Esophagus squamous epithelium (tissue), 5 donors: ENCODE measurements around the gene PHPT1. TPM values are rescaled to one million over a fixed set of nuclear protein-coding genes. Genes with fewer than 3 reads are reported as not detected.
"Not testable (repeated sequence)": the region's sequence is repeated elsewhere in the genome, so short reads cannot be mapped to it uniquely, and the experiment has no call there.

Experiments
- DNase-seq: peaks from one replicate; lab custom pipeline; 2025; lab: John Stamatoyannopoulos, UW
- H3K27ac ChIP-seq, 4 donors: fragments of 200-600 bp; sonication (generic); one replicate each; pipeline ENCODE4 v1.5.1; 2016 to 2019; ENCODE audit warnings: mild to moderate bottlenecking in 1 of 4
- H3K27me3 ChIP-seq, 4 donors: fragments of 200-600 bp; sonication (generic); 1 replicate in 3 of 4; 2 replicates in 1 of 4; pipeline versions ENCODE4 v1.5.1 to v1.6.0; 2017 to 2021; ENCODE audit warnings: antibody characterized with exemption in 1 of 4
- H3K36me3 ChIP-seq, 3 donors: fragments of 200-600 bp; sonication (generic); one replicate each; pipeline ENCODE4 v1.5.1; 2016 to 2019
- H3K4me1 ChIP-seq, 3 donors: fragments of 200-600 bp; sonication (generic); one replicate each; pipeline ENCODE4 v1.5.1; 2017 to 2019
- H3K4me3 ChIP-seq, 4 donors: fragments of 200-600 bp; sonication (generic); 1 replicate in 3 of 4; 2 replicates in 1 of 4; pipeline ENCODE4 v1.5.1; 2016 to 2019; ENCODE audit warnings: mild to moderate bottlenecking in 2 of 4, moderate library complexity in 1 of 4
- H3K9me3 ChIP-seq, 3 donors: fragments of 200-600 bp; sonication (generic); one replicate each; pipeline ENCODE4 v1.5.1; 2016 to 2019
- POLR2A ChIP-seq, 4 donors: fragments of 450-650 bp; IDR thresholded peaks; one replicate each; pipeline ENCODE4 v1.6.1; 2017; ENCODE audit warnings: antibody characterized with exemption in 4 of 4, mild to moderate bottlenecking in 4 of 4, moderate library complexity in 3 of 4
- WGBS, 2 donors: methylation state at CpG; one replicate each; pipeline ENCODE4 v1.1.5; 2018; 5-methylcytosine and 5-hydroxymethylcytosine counted together
- intact Hi-C: fragments of 100-400 bp; cut with DNase I; formaldehyde crosslinking; loops from one replicate; pipeline ENCODE4 v1.15.0; 2022
- total RNA-seq, 4 donors: library from RNA; depleted of rRNA; stranded (reverse); fragments of >200 nt; gene quantifications; one replicate each; pipeline ENCODE4 v1.1.0, GENCODE V29; 2016
- TF ChIP-seq, protein P1 (sequence below), 6 experiments: fragments of 450-650 bp in 4 of 6; fragments of 200-600 bp in 2 of 6; sonication (generic) in 2 of 6; IDR thresholded peaks; one replicate each; pipeline ENCODE4 v1.5.1; 2016 to 2019; ENCODE audit warnings: antibody characterized with exemption in 6 of 6, mild to moderate bottlenecking in 4 of 6, moderate library complexity in 4 of 6
- donor health status: DM: yes; HTN: yes; CAD: no.

Gene PHPT1
- total RNA-seq, 4 donors from 2014 or later, result 21.9 to 53.2 (median 42.2) TPM

DNA sequence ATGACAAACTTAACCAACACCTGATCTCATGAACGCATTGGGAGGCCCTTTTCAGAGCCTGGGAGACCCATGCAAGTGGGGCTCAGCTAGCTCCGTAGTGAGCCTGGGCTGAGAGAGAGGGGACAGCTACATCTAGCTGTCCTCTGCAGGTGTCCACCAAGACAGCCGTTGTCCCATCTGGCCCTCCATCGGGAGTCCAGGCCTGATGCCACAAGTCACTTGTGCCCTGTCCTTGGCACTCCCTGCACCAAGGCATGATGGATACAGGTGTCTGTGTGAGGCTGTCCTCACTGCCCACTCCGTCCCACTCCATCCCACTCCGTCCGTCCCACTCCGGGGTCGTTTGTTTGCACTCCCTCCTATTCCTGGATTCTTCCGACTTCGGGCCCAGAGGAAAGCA, 19.4 kb downstream of the PHPT1 start:
- intact Hi-C loops, result no loop called here
- WGBS, 2 donors, result 94 to 95% methylated on average over 4 to 10 of the region's 11 CpGs

DNA sequence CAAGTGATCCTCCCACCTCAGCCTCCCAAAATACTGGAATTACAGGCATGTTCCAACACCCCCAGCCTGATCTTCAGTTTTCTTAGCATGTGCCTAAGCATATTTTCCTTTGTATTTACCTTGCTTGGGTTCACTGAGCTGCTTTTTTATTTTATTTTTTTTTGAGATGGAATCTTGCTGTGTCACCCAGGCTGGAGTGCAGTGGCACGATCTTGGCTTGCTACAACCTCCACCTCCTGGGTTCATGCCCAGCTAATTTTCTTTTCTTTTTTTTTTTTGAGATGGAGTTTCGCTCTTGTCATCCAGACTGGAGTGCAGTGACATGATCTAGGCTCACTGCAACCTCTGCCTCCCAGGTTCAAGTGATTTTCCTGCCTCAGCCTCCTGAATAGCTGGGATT, 20.4 kb downstream of the PHPT1 start:
- WGBS, 2 donors, result 61 to 66% methylated on average over 2 of the region's 2 CpGs
- H3K27me3 ChIP-seq, H3K27ac ChIP-seq, DNase-seq, H3K9me3 ChIP-seq, H3K36me3 ChIP-seq, H3K4me3 ChIP-seq, intact Hi-C loops: not testable (repeated sequence)
- peaks cover 9 to 22% (median 16%) of the 10 kb centered on the region in 3 donors for H3K4me1 ChIP-seq

More for the DNA sequence above, 19.4 kb downstream of the PHPT1 start:
- Histone ChIP-seq H3K27ac (no peak overlapping the region), H3K4me1 (peaks cover 13 to 31% (median 16%) of the 10 kb centered on the region in 3 donors), H3K4me3 (no peak overlapping the region), H3K27me3 (no peaks in the 10 kb centered on the region), H3K9me3 (no peaks in the 10 kb centered on the region), H3K36me3 (peaks cover 0 to 10% (median 1%) of the 10 kb centered on the region in 3 donors)
- no peak for TF ChIP-seq POLR2A (IDR thresholded peaks at IDR 0.05)
- TF ChIP-seq, protein P1, sequence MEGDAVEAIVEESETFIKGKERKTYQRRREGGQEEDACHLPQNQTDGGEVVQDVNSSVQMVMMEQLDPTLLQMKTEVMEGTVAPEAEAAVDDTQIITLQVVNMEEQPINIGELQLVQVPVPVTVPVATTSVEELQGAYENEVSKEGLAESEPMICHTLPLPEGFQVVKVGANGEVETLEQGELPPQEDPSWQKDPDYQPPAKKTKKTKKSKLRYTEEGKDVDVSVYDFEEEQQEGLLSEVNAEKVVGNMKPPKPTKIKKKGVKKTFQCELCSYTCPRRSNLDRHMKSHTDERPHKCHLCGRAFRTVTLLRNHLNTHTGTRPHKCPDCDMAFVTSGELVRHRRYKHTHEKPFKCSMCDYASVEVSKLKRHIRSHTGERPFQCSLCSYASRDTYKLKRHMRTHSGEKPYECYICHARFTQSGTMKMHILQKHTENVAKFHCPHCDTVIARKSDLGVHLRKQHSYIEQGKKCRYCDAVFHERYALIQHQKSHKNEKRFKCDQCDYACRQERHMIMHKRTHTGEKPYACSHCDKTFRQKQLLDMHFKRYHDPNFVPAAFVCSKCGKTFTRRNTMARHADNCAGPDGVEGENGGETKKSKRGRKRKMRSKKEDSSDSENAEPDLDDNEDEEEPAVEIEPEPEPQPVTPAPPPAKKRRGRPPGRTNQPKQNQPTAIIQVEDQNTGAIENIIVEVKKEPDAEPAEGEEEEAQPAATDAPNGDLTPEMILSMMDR (IDR thresholded peaks at IDR 0.05), result no peak
- no peak for DNase-seq

DNA sequence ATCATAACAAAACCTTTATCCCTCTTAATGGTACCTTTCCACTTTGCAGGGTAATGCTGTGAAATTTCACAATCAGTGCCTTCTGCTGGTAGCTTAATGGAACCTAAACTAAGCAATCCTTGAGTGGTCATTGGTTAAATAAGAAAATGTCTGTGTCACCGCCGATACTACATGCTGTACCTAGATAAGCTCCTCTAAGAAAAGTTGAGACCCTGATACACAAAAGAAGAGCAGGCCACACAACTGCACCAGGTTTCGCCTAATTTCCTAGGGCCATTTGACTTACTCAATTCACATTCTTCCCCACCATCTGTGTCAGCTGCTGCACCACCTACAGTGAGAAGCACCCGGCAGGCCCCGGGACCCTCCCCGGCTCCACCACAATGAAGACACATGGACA, 25.9 kb downstream of the PHPT1 start:
- H3K9me3 ChIP-seq, result no peaks in the 10 kb centered on the region
- H3K4me3 ChIP-seq, result no peak overlapping the region
- peaks cover 0 to 5% (median 0%) of the 10 kb centered on the region in 3 donors for H3K4me1 ChIP-seq
- no peak overlapping the region for H3K27ac ChIP-seq
- TF ChIP-seq POLR2A (IDR thresholded peaks at IDR 0.05), result no peak
- TF ChIP-seq, protein P1 (IDR thresholded peaks at IDR 0.05), result no peak
- 95 to 97% methylated on average over 6 of the region's 6 CpGs for WGBS, 2 donors
- DNase-seq, result no peak
- intact Hi-C loops, result no loop called here
- H3K27me3 ChIP-seq, result no peaks in the 10 kb centered on the region
- H3K36me3 ChIP-seq, result no peaks in the 10 kb centered on the region

DNA sequence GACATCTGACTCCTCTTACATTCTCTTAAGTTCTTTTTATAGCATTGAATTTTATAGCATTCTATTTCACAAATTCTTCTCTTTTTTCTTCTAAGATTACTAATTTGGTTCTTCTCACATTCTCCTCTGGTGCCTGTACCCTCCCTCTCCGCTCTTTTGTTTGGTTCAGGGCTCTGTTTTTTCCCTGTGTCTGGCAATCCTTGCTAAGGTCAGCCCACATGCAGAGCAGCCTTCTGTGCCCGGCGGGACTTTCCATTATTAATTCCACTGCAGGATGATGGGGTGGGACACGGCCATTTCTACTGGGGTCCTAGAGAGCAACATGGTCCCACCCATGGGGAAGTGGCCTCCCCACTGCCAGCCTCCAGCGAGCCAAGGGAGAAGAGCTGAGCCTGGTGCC, 27.3 kb downstream of the PHPT1 start:
- H3K27me3 ChIP-seq, result no peaks in the 10 kb centered on the region
- no peak for DNase-seq
- WGBS, 2 donors, result 89 to 91% methylated on average over 1 to 4 of the region's 5 CpGs
- H3K36me3 ChIP-seq, result no peaks in the 10 kb centered on the region
- no peaks in the 10 kb centered on the region for H3K9me3 ChIP-seq
- H3K4me3 ChIP-seq, result no peak overlapping the region
- no peak overlapping the region for H3K27ac ChIP-seq
- peaks cover 0 to 7% (median under 1%) of the 10 kb centered on the region in 3 donors for H3K4me1 ChIP-seq
- TF ChIP-seq, protein P1 (IDR thresholded peaks at IDR 0.05), result no peak
- TF ChIP-seq POLR2A (IDR thresholded peaks at IDR 0.05), result no peak
- intact Hi-C loops, result no loop called here

DNA sequence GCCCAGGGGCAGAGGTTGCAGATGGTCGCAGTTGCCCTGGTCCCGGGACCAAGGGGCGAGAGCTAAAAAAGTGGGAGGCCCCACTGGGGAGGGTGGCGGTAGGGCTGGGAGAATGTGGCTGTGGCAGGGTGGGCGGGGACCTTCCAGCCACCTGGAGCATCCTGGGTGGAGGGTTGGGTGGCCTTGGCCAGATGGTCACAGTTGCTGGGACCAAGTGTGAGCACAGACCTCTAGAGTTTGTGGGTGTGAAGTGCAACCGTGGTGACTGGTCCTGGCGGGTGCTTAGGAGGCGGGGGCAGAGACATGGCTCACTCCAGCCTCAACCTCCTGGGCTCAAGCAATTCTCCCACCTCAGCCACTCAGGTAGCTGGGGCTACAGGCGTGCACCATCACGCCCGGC, 31.4 kb downstream of the PHPT1 start:
- Histone ChIP-seq H3K36me3 (no peaks in the 10 kb centered on the region), H3K27me3 (no peaks in the 10 kb centered on the region), H3K4me3 (no peak overlapping the region), H3K27ac (no peak overlapping the region), H3K4me1 (peaks cover 12 to 40% (median 18%) of the 10 kb centered on the region in 3 donors), H3K9me3 (no peaks in the 10 kb centered on the region)
- TF ChIP-seq, protein P1 (IDR thresholded peaks at IDR 0.05), result no peak
- no peak for TF ChIP-seq POLR2A (IDR thresholded peaks at IDR 0.05)
- no peak for DNase-seq
- WGBS, 2 donors, result 74 to 87% methylated on average over 8 to 11 of the region's 11 CpGs
- intact Hi-C loops, result no loop called here

DNA sequence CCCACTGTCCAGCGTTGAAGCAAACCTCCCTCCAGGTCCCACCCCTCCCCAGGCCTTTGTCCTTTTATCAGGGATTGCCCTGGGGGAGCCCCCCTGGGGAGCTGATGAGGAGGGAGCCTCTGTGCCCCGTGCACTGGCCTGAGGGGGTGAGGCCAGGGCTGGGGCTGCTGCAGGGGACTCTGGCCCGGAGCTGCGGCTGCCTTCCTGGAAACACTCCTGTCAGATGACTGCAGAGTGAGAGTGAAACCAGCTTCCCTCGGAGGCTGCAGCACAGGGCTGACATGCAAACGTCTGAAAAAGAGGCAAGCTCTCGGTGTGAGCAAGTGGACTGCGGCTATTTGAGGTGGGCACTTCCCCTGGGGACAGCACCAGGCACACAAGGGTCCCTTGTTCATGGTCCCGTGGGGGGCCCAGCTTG, 32.5 kb downstream of the PHPT1 start:
- TF ChIP-seq POLR2A (IDR thresholded peaks at IDR 0.05), result no peak
- TF ChIP-seq, protein P1 (IDR thresholded peaks at IDR 0.05), result no peak
- WGBS, 2 donors, result 33% methylated on average over 1 of the region's 9 CpGs; no CpG with 5 or more reads in 1 of the 2 donors
- H3K4me1 ChIP-seq, result peaks cover 14 to 40% (median 20%) of the 10 kb centered on the region in 3 donors
- intact Hi-C loops, result no loop called here
- no peaks in the 10 kb centered on the region for H3K27me3 ChIP-seq
- H3K36me3 ChIP-seq, result no peaks in the 10 kb centered on the region
- H3K9me3 ChIP-seq, result no peaks in the 10 kb centered on the region
- H3K27ac ChIP-seq, result peak overlapping the region; percentile 56 to 87 (median 74)
- H3K4me3 ChIP-seq, result peak overlapping the region in 3 of 4 donors; percentile 23 to 59 (median 31)
- DNase-seq, result no peak
